Brain microvascular endothelial cell (primary cell): ENCODE results near the gene ZNF782.
A peak's percentile ranks its signal among the peaks of the same experiment; 100 is the strongest.

Source experiments
- DNase-seq: peaks from one replicate; pipeline ENCODE4 v3.0.0-alpha.2; 2020
- H3K27ac ChIP-seq: fragments of 250-450 bp; sonication (Bioruptor Pico); 2 replicates; pipeline ENCODE4 v1.5.1; 2020; ENCODE audit warnings: mild to moderate bottlenecking, moderate library complexity
- H3K27me3 ChIP-seq: fragments of 250-450 bp; sonication (Bioruptor Pico); replicated peaks from 2 replicates; pipeline ENCODE4 v1.5.1; 2020; ENCODE audit warnings: mild to moderate bottlenecking
- H3K36me3 ChIP-seq: fragments of 250-450 bp; sonication (Bioruptor Pico); replicated peaks from 2 replicates; pipeline ENCODE4 v1.5.1; 2020; ENCODE audit warnings: mild to moderate bottlenecking
- H3K4me3 ChIP-seq: 2 replicates; pipeline ENCODE4 v1.5.1; 2011; ENCODE audit warnings: low read depth, mild to moderate bottlenecking, control low read depth, low read length, moderate library complexity
- in situ Hi-C: cut with HindIII; loops from 2 replicates; pipeline ENCODE4 v1.10.0; 2017; ENCODE audit warnings: low sequenced_read_pairs, low pct_ligation_motif_present
- TF ChIP-seq, protein P1 (sequence below): IDR thresholded peaks from 2 replicates; pipeline ENCODE4 v1.5.1; 2011; ENCODE audit warnings: low read depth, mild to moderate bottlenecking, moderate library complexity, low read length, control low read depth, inconsistent platforms; ENCODE audit errors: missing control alignments

The ZNF782 gene

DNA sequence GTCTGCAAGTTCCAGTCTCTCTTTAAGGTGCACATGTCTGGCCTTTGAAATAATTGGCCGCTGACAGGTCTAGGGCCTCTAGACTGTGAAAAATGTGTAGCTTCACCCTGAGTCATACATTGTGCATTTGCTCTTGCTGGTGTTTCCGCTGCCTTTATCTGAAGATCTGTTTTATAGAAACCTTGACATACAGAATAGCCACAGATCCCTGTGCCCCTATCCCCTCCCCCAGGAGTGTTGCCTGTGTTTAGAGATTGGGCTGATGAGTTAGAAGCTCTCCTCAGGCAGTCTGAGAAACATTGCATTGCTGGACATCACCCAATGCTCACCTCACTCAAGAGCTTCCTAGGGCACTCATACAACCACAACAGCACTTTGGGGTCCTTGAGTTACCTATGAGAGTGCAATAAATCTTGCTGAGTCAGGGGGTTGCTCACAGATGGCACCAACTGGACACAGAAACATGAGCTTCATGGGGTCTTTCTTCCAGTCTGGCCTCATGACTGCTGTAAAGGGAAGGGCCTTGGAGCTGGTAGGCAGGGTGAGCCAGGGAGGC, 3.8 kb upstream of the ZNF782 start:
- in situ Hi-C loops: no loop called here

DNA sequence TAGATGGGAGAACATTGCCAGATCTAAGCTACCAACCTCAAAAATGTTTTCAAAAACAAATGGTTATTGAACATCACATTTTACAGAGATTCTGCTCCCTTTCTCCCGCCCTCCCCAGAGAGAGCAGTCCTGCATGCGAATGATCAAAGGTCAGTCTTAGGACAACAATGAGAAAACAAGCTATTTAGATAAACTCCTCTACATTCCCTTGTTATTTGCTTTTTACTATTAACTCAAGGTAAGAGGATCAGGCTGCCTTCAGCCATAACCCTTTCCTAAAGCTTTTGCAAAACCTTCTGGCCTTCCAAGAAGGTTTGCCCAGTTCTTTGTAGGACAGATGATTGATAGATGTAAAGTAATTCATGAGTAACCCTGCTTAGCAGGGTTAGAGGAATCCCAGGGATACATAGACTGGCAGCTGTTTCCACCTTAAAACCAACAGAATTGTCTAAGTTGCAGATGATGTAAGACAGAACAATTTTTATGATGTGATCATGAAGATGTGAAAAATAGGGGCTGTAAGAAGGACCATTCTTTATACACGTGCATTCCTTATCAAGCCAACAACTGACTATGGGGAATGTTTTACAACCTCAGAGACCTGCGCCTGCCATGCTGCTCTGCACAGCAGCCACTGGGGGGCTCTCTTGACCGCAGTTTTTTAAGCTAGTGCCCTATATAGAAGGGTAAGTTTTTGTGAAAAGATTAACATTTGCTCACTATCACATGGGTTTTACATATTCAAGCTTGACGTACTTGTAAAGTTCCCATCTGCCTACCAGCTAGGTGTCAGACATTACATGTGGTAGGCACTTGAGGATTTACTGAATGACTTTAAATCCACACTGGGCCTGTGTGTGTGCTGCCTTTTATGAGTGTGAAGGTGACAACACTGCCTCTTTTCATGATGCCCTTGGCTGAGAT, 2.3 kb upstream of the ZNF782 start:
- DNase-seq: peak; percentile 51
- no peak overlapping the region for H3K27ac ChIP-seq
- in situ Hi-C loops: no loop called here
- TF ChIP-seq, protein P1, sequence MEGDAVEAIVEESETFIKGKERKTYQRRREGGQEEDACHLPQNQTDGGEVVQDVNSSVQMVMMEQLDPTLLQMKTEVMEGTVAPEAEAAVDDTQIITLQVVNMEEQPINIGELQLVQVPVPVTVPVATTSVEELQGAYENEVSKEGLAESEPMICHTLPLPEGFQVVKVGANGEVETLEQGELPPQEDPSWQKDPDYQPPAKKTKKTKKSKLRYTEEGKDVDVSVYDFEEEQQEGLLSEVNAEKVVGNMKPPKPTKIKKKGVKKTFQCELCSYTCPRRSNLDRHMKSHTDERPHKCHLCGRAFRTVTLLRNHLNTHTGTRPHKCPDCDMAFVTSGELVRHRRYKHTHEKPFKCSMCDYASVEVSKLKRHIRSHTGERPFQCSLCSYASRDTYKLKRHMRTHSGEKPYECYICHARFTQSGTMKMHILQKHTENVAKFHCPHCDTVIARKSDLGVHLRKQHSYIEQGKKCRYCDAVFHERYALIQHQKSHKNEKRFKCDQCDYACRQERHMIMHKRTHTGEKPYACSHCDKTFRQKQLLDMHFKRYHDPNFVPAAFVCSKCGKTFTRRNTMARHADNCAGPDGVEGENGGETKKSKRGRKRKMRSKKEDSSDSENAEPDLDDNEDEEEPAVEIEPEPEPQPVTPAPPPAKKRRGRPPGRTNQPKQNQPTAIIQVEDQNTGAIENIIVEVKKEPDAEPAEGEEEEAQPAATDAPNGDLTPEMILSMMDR: peak; percentile 96
- no peaks in the 10 kb centered on the region for H3K36me3 ChIP-seq
- H3K27me3 ChIP-seq: no peaks in the 10 kb centered on the region
- H3K4me3 ChIP-seq: no peak overlapping the region

More for the DNA sequence above, 3.8 kb upstream of the ZNF782 start:
- Histone ChIP-seq H3K4me3 (no peak overlapping the region), H3K27me3 (no peaks in the 10 kb centered on the region), H3K36me3 (no peaks in the 10 kb centered on the region), H3K27ac (no peak overlapping the region)
- TF ChIP-seq, protein P1: no peak
- peak; percentile 54 for DNase-seq

DNA sequence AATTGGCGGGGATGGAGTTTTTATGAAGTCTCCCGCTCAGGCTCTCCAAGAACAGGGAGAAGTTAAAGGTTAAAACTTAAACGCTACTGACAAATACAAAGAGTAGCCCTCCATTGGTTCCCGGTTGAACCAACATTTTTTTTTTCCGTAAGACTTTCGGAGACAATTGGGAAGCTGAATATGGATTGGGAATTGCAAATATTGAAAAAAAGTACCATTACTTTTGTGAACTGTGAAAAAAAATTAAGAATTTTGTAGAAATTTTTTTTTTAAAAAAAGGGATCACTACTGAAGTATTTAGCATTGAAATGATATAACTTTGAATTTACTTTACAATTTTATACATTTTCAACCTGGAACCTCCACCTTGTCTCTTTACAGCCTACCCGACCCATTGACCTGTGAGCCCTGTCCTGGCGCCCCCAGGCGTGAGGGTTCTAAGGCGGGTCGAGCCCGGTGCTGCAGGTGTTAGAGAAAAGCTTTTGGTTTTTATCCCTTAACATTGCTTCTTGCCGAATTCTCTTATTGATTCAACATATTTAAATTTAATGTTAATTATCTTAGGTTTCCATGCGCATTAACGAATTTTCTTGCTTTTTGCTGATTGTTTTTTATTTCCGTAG, 448 bp upstream of the ZNF782 start:
- TF ChIP-seq, protein P1: no peak
- Histone ChIP-seq H3K36me3 (no peaks in the 10 kb centered on the region), H3K27ac (no peak overlapping the region), H3K27me3 (no peaks in the 10 kb centered on the region), H3K4me3 (peak overlapping the region; percentile 87)
- in situ Hi-C loops: no loop called here
- no peak for DNase-seq

DNA sequence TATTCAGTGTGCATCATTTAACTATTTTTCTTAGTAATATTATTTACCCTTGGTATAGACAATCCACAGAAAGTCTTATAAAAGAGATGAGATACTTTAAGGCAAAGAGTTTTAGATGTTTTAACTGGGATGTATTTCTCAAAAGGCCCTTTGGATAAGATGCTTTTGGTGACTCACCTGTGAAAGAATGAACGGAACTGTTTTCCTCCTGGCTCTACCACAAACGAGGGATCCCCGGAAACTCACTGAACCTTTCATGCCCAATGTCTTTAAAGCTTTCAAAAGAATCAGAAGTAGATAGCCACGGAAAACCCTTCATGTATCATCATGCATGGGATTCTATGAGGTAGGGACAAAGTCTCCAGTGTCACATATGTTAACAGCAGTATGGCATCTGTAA, 1.6 kb downstream of the ZNF782 start:
- in situ Hi-C loops: no loop called here
- H3K4me3 ChIP-seq: no peak overlapping the region
- no peaks in the 10 kb centered on the region for H3K27me3 ChIP-seq
- DNase-seq: no peak
- H3K36me3 ChIP-seq: no peaks in the 10 kb centered on the region
- no peak overlapping the region for H3K27ac ChIP-seq
- TF ChIP-seq, protein P1: no peak

DNA sequence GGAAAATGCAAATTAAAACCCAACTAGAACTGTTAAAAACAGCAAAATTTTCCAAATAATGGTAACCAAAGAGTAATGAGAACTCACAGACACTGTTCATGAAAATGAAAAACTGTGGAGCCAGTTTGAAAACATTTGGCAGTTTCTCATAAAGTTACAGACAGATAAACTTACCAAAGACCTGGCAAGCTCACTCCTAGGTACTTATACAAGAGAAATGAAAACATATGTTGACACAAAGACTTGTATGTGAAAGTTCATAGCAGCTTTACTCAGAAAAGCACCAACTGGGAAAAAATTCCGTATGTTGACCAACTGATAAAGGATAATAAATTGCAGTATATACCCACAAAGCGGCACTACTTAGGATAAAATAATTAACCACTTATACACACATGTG, 10.3 kb downstream of the ZNF782 start:
- in situ Hi-C loops: no loop called here

More for the DNA sequence above, 10.3 kb downstream of the ZNF782 start:
- H3K27me3 ChIP-seq: no peaks in the 10 kb centered on the region
- H3K27ac ChIP-seq: no peak overlapping the region
- H3K36me3 ChIP-seq: no peaks in the 10 kb centered on the region
- no peak for DNase-seq
- H3K4me3 ChIP-seq: no peak overlapping the region
- TF ChIP-seq, protein P1: no peak
